HepG2 (cell line): ENCODE measurements around the gene GREM1. TPM values are rescaled to one million over a fixed set of nuclear protein-coding genes. Genes with fewer than 3 reads are reported as not detected.

Source experiments
- ATAC-seq: fragments of 200-7000 bp; cut with Tn5 transposase; 3 replicates; pipeline ENCODE4 v1.9.1; 2020; ENCODE audit warnings: mild to moderate bottlenecking, moderate library complexity
- BruUV-seq: library from RNA; stranded (reverse); fragments of 400-500 nt; replicated peaks from 2 replicates; lab custom pipeline; 2021; lab: Mats Ljungman, UMichigan
- CTCF ChIA-PET: fragments of 300-600 bp; formaldehyde crosslinking; extraction: SDS; loops from one replicate; lab custom pipeline; 2021; ENCODE audit warnings: low total read pairs, inconsistent platforms, low intra/inter-chr PET ratio; lab: Yijun Ruan, JAX
- POLR2A ChIA-PET: fragments of 350-600 bp; sonication (Branson Sonifier 250); formaldehyde crosslinking; loops from one replicate; lab custom pipeline; 2020; ENCODE audit warnings: antibody characterized with exemption, inconsistent platforms; lab: Yijun Ruan, JAX
- DNase-seq: peaks from one replicate; pipeline ENCODE4 v3.0.0-alpha.2; 2015; ENCODE audit warnings: low spot score
- FAIRE-seq: peaks from 3 replicates; lab custom pipeline; 2011; peaks lifted over from hg19 to GRCh38; lab: Jason Lieb, UNC
- H2AFZ ChIP-seq: one replicate; pipeline ENCODE4 v1.6.1; 2011; ENCODE audit warnings: low read length, inconsistent platforms
- H3K27ac ChIP-seq: fragments of 300-600 bp; 3 replicates; pipeline ENCODE4 v1.8.0; 2011; ENCODE audit warnings: mixed run types, mild to moderate bottlenecking, mixed read lengths, low read length, inconsistent platforms; ENCODE audit not compliant: insufficient read depth; ENCODE audit errors: extremely low read length
- H3K27me3 ChIP-seq, 2 experiments: fragments of 200-600 bp in 1 of 2; 2 replicates in 1 of 2; 3 replicates in 1 of 2; pipeline versions ENCODE4 v1.6.0 to v1.8.0; 2011; ENCODE audit warnings: low read length in 2 of 2, mild to moderate bottlenecking in 2 of 2, moderate library complexity in 2 of 2, inconsistent platforms in 1 of 2; ENCODE audit not compliant: insufficient read depth in 2 of 2, control insufficient read depth in 1 of 2
- H3K36me3 ChIP-seq, 2 experiments: fragments of 200-600 bp in 1 of 2; replicated peaks in 1 of 2; 2 replicates in 1 of 2; 3 replicates in 1 of 2; pipeline versions ENCODE4 v1.5.1 to v1.8.0; 2011; ENCODE audit warnings: low read length in 2 of 2, inconsistent platforms in 1 of 2; ENCODE audit not compliant: insufficient read depth in 2 of 2, control insufficient read depth in 1 of 2
- H3K4me1 ChIP-seq: 2 replicates; pipeline ENCODE4 v1.5.1; 2012; ENCODE audit warnings: low read length, inconsistent platforms; ENCODE audit not compliant: insufficient read depth
- H3K4me2 ChIP-seq: 2 replicates; pipeline ENCODE4 v1.6.0; 2011; ENCODE audit warnings: low read depth, low read length, inconsistent platforms
- H3K4me3 ChIP-seq, 3 experiments: fragments of 200-600 bp in 1 of 3; sonication (generic), shearing (Covaris generic) in 1 of 3; replicated peaks in 1 of 3; 2 replicates each; pipeline ENCODE4 v1.5.1; 2011 to 2016; ENCODE audit warnings: low read length in 3 of 3, inconsistent platforms in 2 of 3, low read depth in 2 of 3, mild to moderate bottlenecking in 2 of 3, control low read depth in 1 of 3, mixed read lengths in 1 of 3; ENCODE audit not compliant: insufficient read depth in 1 of 3
- H3K79me2 ChIP-seq: one replicate; pipeline ENCODE4 v1.6.1; 2011; ENCODE audit warnings: low read length, inconsistent platforms; ENCODE audit not compliant: insufficient read depth
- H3K9ac ChIP-seq: 2 replicates; pipeline ENCODE4 v1.6.0; 2011; ENCODE audit warnings: mild to moderate bottlenecking, low read depth, low read length, inconsistent platforms; ENCODE audit not compliant: insufficient read depth
- H3K9me3 ChIP-seq: 2 replicates; pipeline ENCODE4 v1.5.1; 2012; ENCODE audit warnings: mild to moderate bottlenecking, low read length
- H4K20me1 ChIP-seq: 2 replicates; pipeline ENCODE4 v1.6.0; 2011; ENCODE audit warnings: inconsistent platforms, mild to moderate bottlenecking, low read length, moderate library complexity; ENCODE audit not compliant: insufficient read depth
- DMAP1 ChIP-seq: IDR thresholded peaks from 2 replicates; pipeline ENCODE4 v1.6.1; 2016
- EP300 ChIP-seq, 3 experiments: sonication (generic) in 1 of 3; formaldehyde crosslinking in 1 of 3; IDR thresholded peaks; 2 replicates each; pipeline versions ENCODE4 v1.5.1 to v1.6.1; 2011 to 2020; ENCODE audit warnings: low read depth in 2 of 3, low read length in 2 of 3, borderline replicate concordance in 1 of 3, improper control_type of control experiment in 1 of 3, mild to moderate bottlenecking in 1 of 3, missing genetic modification reagents in 1 of 3, moderate library complexity in 1 of 3
- SRSF4 ChIP-seq: fragments of 200-400 bp; formaldehyde crosslinking; IDR thresholded peaks from one replicate; pipeline ENCODE4 v1.6.1; 2018; ENCODE audit warnings: mild to moderate bottlenecking, low read depth, low read length, moderate library complexity; ENCODE audit not compliant: poor library complexity, severe bottlenecking
- TRAFD1 ChIP-seq: sonication (generic); formaldehyde crosslinking; IDR thresholded peaks from 2 replicates; pipeline ENCODE4 v1.5.1; 2020; ENCODE audit warnings: missing genetic modification reagents, mild to moderate bottlenecking, borderline replicate concordance
- ZBTB7A ChIP-seq: sonication (generic); formaldehyde crosslinking; IDR thresholded peaks from 2 replicates; pipeline ENCODE4 v1.8.0; 2022; ENCODE audit warnings: mild to moderate bottlenecking, missing genetic modification reagents
- ZNF7 ChIP-seq: IDR thresholded peaks from 2 replicates; pipeline ENCODE4 v1.6.1; 2016; ENCODE audit warnings: missing biosample characterization, missing genetic modification reagents
- ZNF704 ChIP-seq: sonication (generic); formaldehyde crosslinking; IDR thresholded peaks from 2 replicates; pipeline ENCODE4 v1.8.1; 2023; ENCODE audit warnings: mild to moderate bottlenecking, inconsistent platforms, moderate library complexity, missing genetic modification reagents, borderline replicate concordance
- WGBS: methylation state at CpG from one replicate; pipeline ENCODE4 v1.1.6; 2017; ENCODE audit warnings: low lambda C conversion rate; 5-methylcytosine and 5-hydroxymethylcytosine counted together
- in situ Hi-C: cut with HindIII; loops from 2 replicates; pipeline ENCODE4 v1.10.0; 2017; ENCODE audit warnings: low pct_unique_long_range_greater_than_20kb; ENCODE audit not compliant: extremely low pct_ligation_motif_present
- intact Hi-C: fragments of 100-400 bp; cut with micrococcal nuclease; formaldehyde crosslinking; loops from one replicate; pipeline ENCODE4 v1.10.0; 2022; ENCODE audit not compliant: unreplicated experiment
- polyA plus RNA-seq, 8 experiments: library from polyadenylated mRNA; depleted of rRNA in 3 of 8; stranded (reverse) in 7 of 8; unstranded in 1 of 8; fragments of >200 nt; fragmentation: Illumina TruSeq in 4 of 8; extraction: Trizol in 4 of 8; gene quantifications; 2 replicates each; pipeline versions ENCODE4 v1.2.1 to v1.2.3, GENCODE V29; 2011 to 2016; ENCODE audit warnings: low read depth in 4 of 8, missing spikeins in 1 of 8, mixed read lengths in 1 of 8; ENCODE audit not compliant: insufficient read depth in 1 of 8
- total RNA-seq, 5 experiments: library from RNA; depleted of rRNA; stranded (reverse); fragments of >200 nt; fragmentation: Illumina TruSeq; extraction: Trizol; gene quantifications; 2 replicates each; pipeline ENCODE4 v1.2.3, GENCODE V29; 2016; ENCODE audit warnings: low read depth in 1 of 5
- TF ChIP-seq, protein P1 (sequence below), 2 experiments: sonication (generic) in 1 of 2; formaldehyde crosslinking in 1 of 2; IDR thresholded peaks; 2 replicates each; pipeline versions ENCODE4 v1.4.0 to v1.6.1; 2016 to 2020; ENCODE audit warnings: borderline replicate concordance in 1 of 2, low read depth in 1 of 2, mild to moderate bottlenecking in 1 of 2, missing genetic modification reagents in 1 of 2
- TF ChIP-seq, protein P2 (sequence below), 2 experiments: IDR thresholded peaks; 2 replicates each; pipeline ENCODE4 v1.6.1; 2011 to 2012; ENCODE audit warnings: low read length in 2 of 2, borderline replicate concordance in 1 of 2, low read depth in 1 of 2, mild to moderate bottlenecking in 1 of 2, moderate library complexity in 1 of 2

GREM1 gene
- total and polyA plus RNA-seq, 2 of the 13 experiments (the other 11 are each of a cell fraction or from before 2014, with no cell fraction given), result 0.02 to 0.08 TPM

- CTCF ChIA-PET, result no interaction called here
- no peak overlapping the region for H2AFZ ChIP-seq
- WGBS, result 73% methylated on average over 8 of the region's 8 CpGs
- no peaks in the 10 kb centered on the region for H3K9me3 ChIP-seq
- no peaks in the 10 kb centered on the region; a peak in 1 of 5 replicates for H3K27me3 ChIP-seq
- ATAC-seq, result no peak
- H3K27ac ChIP-seq, result no peak overlapping the region
- intact Hi-C loops (no loop called here), in situ Hi-C loops (no loop called here)
- no peak overlapping the region for H3K4me3 ChIP-seq
- POLR2A ChIA-PET, result interaction anchor here (1.9 kb wide), 1 partner anchor 14 kb away, joined by 5 read pairs; no protein-coding TSS in a partner anchor
- H3K4me1 ChIP-seq, result peaks cover 14% of the 10 kb centered on the region
- no peaks in the 10 kb centered on the region for H4K20me1 ChIP-seq
- H3K79me2 ChIP-seq, result no peaks in the 10 kb centered on the region
- no peak for DNase-seq
- BruUV-seq, result no TSS peak
- H3K9ac ChIP-seq, result no peak overlapping the region
- H3K36me3 ChIP-seq, result no peaks in the 10 kb centered on the region
- H3K4me2 ChIP-seq, result no peak overlapping the region
- FAIRE-seq, result no peak
- TF ChIP-seq EP300 (IDR thresholded peaks at IDR 0.05; ENCODE audit: low read depth in 2 of 2, low read length in 2 of 2) (no peak), EP300 (CRISPR knock-in tag; IDR thresholded peaks at IDR 0.05; ENCODE audit: borderline replicate concordance) (no peak), TRAFD1 (CRISPR knock-in tag) (no peak), ZNF704 (no peak), ZBTB7A (no peak), SRSF4 (no peak), DMAP1 (CRISPR knock-in tag) (no peak), ZNF7 (no peak)
- TF ChIP-seq, protein P1, sequence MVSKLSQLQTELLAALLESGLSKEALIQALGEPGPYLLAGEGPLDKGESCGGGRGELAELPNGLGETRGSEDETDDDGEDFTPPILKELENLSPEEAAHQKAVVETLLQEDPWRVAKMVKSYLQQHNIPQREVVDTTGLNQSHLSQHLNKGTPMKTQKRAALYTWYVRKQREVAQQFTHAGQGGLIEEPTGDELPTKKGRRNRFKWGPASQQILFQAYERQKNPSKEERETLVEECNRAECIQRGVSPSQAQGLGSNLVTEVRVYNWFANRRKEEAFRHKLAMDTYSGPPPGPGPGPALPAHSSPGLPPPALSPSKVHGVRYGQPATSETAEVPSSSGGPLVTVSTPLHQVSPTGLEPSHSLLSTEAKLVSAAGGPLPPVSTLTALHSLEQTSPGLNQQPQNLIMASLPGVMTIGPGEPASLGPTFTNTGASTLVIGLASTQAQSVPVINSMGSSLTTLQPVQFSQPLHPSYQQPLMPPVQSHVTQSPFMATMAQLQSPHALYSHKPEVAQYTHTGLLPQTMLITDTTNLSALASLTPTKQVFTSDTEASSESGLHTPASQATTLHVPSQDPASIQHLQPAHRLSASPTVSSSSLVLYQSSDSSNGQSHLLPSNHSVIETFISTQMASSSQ (IDR thresholded peaks at IDR 0.05; ENCODE audit: low read depth), result no peak
- TF ChIP-seq, protein P1 (CRISPR knock-in tag; IDR thresholded peaks at IDR 0.05; ENCODE audit: borderline replicate concordance), result no peak
- TF ChIP-seq, protein P2, sequence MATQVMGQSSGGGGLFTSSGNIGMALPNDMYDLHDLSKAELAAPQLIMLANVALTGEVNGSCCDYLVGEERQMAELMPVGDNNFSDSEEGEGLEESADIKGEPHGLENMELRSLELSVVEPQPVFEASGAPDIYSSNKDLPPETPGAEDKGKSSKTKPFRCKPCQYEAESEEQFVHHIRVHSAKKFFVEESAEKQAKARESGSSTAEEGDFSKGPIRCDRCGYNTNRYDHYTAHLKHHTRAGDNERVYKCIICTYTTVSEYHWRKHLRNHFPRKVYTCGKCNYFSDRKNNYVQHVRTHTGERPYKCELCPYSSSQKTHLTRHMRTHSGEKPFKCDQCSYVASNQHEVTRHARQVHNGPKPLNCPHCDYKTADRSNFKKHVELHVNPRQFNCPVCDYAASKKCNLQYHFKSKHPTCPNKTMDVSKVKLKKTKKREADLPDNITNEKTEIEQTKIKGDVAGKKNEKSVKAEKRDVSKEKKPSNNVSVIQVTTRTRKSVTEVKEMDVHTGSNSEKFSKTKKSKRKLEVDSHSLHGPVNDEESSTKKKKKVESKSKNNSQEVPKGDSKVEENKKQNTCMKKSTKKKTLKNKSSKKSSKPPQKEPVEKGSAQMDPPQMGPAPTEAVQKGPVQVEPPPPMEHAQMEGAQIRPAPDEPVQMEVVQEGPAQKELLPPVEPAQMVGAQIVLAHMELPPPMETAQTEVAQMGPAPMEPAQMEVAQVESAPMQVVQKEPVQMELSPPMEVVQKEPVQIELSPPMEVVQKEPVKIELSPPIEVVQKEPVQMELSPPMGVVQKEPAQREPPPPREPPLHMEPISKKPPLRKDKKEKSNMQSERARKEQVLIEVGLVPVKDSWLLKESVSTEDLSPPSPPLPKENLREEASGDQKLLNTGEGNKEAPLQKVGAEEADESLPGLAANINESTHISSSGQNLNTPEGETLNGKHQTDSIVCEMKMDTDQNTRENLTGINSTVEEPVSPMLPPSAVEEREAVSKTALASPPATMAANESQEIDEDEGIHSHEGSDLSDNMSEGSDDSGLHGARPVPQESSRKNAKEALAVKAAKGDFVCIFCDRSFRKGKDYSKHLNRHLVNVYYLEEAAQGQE (IDR thresholded peaks at IDR 0.05; ENCODE audit: borderline replicate concordance in 1 of 2, low read depth in 1 of 2, low read length in 2 of 2), result no peak
These were observed 26.7 kb upstream of the GREM1 start for GRCh38 chr15:32690941-32691688.
